ENCODE results near the gene ST6GALNAC1. TPM values are rescaled to one million over a fixed set of nuclear protein-coding genes. Genes with fewer than 3 reads are reported as not detected.

The ST6GALNAC1 gene
- total and polyA plus RNA-seq, 12 donors = 1.9 to 7.3 (median 3.5) TPM

DNA sequence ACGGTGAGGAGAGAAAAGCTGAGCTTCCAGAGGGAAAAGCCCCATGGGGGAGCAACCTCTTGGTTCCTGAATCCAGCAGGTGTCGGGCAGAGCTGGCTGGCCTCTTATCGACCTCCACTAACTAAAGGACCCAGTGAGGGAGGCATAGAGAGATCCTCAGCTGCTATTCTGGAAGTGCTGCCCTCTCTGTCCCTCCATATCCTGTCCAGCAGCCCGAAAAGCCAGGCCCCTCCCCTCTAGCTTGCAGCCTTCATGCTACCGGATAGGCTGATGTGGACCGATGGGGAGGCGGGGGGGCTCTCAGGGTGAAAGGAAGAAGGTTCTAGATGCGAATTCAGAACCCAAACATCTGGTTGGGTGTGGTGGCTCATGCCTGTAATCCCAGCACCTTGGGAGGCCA is 42.3 kb upstream of the ST6GALNAC1 start:
- H3K27ac ChIP-seq = peak overlapping the region in 9 of 10 donors; percentile 1 to 99 (median 95)
- intact Hi-C loops (cut with DNase I) = loop anchor here in 1 of 10 donors (2.0 kb wide), 1 partner anchor 25 kb away; the partner anchor contains the start of gene MXRA7
- peak in 1 of 2 donors; percentile 53 for DNase-seq

DNA sequence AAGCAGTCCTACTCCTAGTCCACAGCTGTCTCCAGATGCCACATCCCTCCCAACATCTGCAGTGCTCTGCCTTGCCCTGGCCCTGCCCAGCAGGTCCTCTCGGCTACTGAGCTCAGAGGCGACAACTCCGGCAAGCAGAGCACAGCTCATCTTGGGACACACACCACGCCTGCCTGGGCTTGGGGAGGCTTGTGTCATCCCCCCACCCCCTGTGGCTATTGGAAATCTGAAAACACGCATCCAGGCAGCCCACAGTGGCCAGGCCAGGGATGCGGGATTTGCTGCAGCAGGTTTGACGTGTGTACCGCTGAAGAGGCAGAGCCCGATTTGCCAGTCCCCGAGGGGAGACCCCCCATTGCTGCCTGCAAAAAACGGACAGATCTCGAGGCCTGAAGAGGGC is 41.8 kb upstream of the ST6GALNAC1 start:
- 68 to 75% methylated on average over 12 of the region's 12 CpGs for WGBS, 2 donors
- H3K36me3 ChIP-seq = peaks cover 0 to 62% (median 9%) of the 10 kb centered on the region in 9 donors
- ATAC-seq (no peak), DNase-seq (no peak)
- no peak overlapping the region for H3K4me3 ChIP-seq
- TF ChIP-seq, protein P1, sequence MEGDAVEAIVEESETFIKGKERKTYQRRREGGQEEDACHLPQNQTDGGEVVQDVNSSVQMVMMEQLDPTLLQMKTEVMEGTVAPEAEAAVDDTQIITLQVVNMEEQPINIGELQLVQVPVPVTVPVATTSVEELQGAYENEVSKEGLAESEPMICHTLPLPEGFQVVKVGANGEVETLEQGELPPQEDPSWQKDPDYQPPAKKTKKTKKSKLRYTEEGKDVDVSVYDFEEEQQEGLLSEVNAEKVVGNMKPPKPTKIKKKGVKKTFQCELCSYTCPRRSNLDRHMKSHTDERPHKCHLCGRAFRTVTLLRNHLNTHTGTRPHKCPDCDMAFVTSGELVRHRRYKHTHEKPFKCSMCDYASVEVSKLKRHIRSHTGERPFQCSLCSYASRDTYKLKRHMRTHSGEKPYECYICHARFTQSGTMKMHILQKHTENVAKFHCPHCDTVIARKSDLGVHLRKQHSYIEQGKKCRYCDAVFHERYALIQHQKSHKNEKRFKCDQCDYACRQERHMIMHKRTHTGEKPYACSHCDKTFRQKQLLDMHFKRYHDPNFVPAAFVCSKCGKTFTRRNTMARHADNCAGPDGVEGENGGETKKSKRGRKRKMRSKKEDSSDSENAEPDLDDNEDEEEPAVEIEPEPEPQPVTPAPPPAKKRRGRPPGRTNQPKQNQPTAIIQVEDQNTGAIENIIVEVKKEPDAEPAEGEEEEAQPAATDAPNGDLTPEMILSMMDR (IDR thresholded peaks at IDR 0.05) = no peak
- intact Hi-C loops (cut with DNase I) = no loop called here
- peaks cover 63 to 100% (median 87%) of the 10 kb centered on the region in 9 donors for H3K4me1 ChIP-seq
- H3K27ac ChIP-seq = peak overlapping the region in 9 of 10 donors; percentile 52 to 99 (median 95)
- H3K27me3 ChIP-seq = no peaks in the 10 kb centered on the region
- no peaks in the 10 kb centered on the region for H3K9me3 ChIP-seq

More for the DNA sequence above, 42.3 kb upstream of the ST6GALNAC1 start:
- ATAC-seq = peak in 1 of 8 donors; percentile 13
- H3K36me3 ChIP-seq = peaks cover 0 to 57% (median 9%) of the 10 kb centered on the region in 9 donors
- no peaks in the 10 kb centered on the region for H3K9me3 ChIP-seq
- peaks cover 63 to 100% (median 92%) of the 10 kb centered on the region in 9 donors for H3K4me1 ChIP-seq
- no peaks in the 10 kb centered on the region for H3K27me3 ChIP-seq
- TF ChIP-seq, protein P1 (IDR thresholded peaks at IDR 0.05) = no peak
- H3K4me3 ChIP-seq = no peak overlapping the region
- WGBS, 2 donors = 31 to 49% methylated on average over 8 of the region's 8 CpGs

DNA sequence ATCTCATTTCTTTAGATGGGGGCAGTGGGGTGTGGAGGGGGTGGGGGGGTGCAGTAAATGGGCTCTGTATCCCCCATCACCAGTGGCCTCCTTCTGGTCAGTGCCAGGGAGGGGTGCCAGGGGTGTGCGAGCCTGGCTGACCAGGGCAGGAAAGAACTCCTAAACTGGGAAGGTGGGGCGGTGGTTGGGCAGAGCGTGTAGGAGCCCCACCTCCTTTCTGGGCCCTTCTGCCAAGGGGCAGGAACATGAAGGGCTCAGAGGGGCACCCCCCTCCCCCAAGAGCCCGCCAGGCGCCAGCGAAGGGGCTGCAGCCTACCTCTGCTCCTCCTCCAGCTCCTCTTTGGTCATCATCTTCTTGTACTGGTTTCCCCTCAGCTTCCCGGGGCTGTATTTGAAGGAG is 41.2 kb upstream of the ST6GALNAC1 start:
- Histone ChIP-seq H3K27me3 (no peaks in the 10 kb centered on the region), H3K36me3 (peaks cover 0 to 64% (median 9%) of the 10 kb centered on the region in 9 donors), H3K4me1 (peaks cover 61 to 94% (median 81%) of the 10 kb centered on the region in 9 donors), H3K9me3 (no peaks in the 10 kb centered on the region), H3K27ac (peak overlapping the region in 9 of 10 donors; percentile 39 to 99 (median 95)), H3K4me3 (no peak overlapping the region)
- ATAC-seq = no peak
- TF ChIP-seq, protein P1 (IDR thresholded peaks at IDR 0.05) = no peak
- DNase-seq = no peak
- intact Hi-C loops (cut with DNase I) = loop anchor here in 3 of 10 donors (5.0 kb wide), 2 partner anchors 33 to 127 kb away; no protein-coding TSS in a partner anchor
- WGBS, 2 donors = 86 to 90% methylated on average over 7 of the region's 7 CpGs

DNA sequence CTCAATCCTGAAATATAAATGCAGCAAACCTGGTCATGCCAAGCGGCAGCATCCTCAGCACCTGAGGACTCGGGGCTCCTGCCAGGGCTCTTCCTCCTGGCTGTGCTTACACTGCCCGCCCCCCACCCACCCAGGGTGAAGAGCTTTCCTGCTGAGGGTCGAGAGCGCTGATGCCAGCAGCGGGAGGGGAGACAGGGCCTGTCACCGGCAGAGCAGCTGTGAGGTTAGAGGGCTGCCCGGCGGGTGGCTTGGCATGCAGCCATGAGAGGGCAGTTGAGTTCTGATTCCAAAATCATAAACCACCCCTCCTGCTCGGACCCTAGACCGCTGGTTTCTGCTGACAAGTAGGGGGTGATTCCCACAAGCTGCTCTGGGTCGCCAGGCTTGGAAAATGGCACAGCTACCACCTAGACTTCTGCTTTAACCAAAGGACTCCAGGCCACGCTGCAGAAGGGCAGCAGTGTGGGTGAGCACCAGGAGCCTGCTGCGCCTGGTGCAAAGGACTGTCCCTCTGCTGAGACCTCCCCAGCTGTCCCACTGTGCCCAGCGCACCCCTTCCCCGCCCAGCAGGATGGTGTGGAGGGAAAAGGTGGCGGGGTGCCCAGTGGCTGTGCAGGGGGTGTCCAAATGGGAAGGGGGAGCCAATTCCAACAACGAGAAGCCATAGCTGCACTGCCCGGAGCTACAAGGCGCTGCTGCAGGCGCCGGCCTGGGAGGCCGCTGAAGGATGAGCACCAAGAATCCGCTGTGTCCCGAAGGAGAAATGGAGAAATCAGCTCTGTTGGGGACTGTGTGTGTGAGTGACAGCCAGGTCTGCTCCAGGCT is 40.6 kb upstream of the ST6GALNAC1 start:
- no peak for DNase-seq
- intact Hi-C loops (cut with DNase I) = loop anchor here in 3 of 10 donors (5.0 kb wide), 2 partner anchors 33 to 127 kb away; no protein-coding TSS in a partner anchor
- Histone ChIP-seq H3K27ac (peak overlapping the region in 7 of 10 donors; percentile 20 to 99 (median 96)), H3K36me3 (peaks cover 0 to 67% (median 9%) of the 10 kb centered on the region in 9 donors), H3K4me1 (peaks cover 55 to 88% (median 77%) of the 10 kb centered on the region in 9 donors), H3K4me3 (no peak overlapping the region), H3K9me3 (no peaks in the 10 kb centered on the region), H3K27me3 (no peaks in the 10 kb centered on the region)
- TF ChIP-seq, protein P1 (IDR thresholded peaks at IDR 0.05) = no peak
- 77 to 80% methylated on average over 25 of the region's 25 CpGs for WGBS, 2 donors
- no peak for ATAC-seq

Measured in heart right ventricle (tissue), 16 donors.